Erythroblast (primary cell): ENCODE measurements around the gene SIK2.

Experiments
- GATA1 ChIP-seq: IDR thresholded peaks from 2 replicates; pipeline ENCODE4 v1.6.1; 2011; ENCODE audit warnings: low read depth, mild to moderate bottlenecking, control low read depth, low read length, moderate library complexity
- POLR2A ChIP-seq: IDR thresholded peaks from 2 replicates; pipeline ENCODE4 v1.6.1; 2011; ENCODE audit warnings: mild to moderate bottlenecking, low read length

- no peak for TF ChIP-seq POLR2A
- TF ChIP-seq GATA1, result no peak
Measured at GRCh38 chr11:111632516-111633220, 30.4 kb downstream of the SIK2 start.
